Upper lobe of left lung (tissue), 6 donors: ENCODE results near the gene TAMALIN. TPM values are rescaled to one million over a fixed set of nuclear protein-coding genes. Genes with fewer than 3 reads are reported as not detected.

ENCODE experiments used
- ATAC-seq, 2 donors: fragments of 200-7000 bp; cut with Tn5 transposase; one replicate each; pipeline ENCODE4 v1.9.1; 2022; ENCODE audit warnings: mild to moderate bottlenecking in 2 of 2, moderate library complexity in 2 of 2; ENCODE audit not compliant: low FRiP score in 2 of 2
- DNase-seq, 2 donors: peaks; one replicate each; pipeline ENCODE4 v3.0.0-alpha.2; 2019 to 2020
- H3K27ac ChIP-seq, 4 donors: fragments of 200-600 bp; sonication (generic); one replicate each; pipeline ENCODE4 v1.5.1; 2016 to 2019
- H3K27me3 ChIP-seq, 4 donors: fragments of 200-600 bp; sonication (generic); one replicate each; pipeline ENCODE4 v1.5.1; 2017 to 2019
- H3K36me3 ChIP-seq, 4 donors: fragments of 200-600 bp; sonication (generic); one replicate each; pipeline ENCODE4 v1.5.1; 2016 to 2019
- H3K4me1 ChIP-seq, 4 donors: fragments of 200-600 bp; sonication (generic); one replicate each; pipeline ENCODE4 v1.5.1; 2018 to 2019
- H3K4me3 ChIP-seq, 4 donors: fragments of 200-600 bp; sonication (generic); one replicate each; pipeline ENCODE4 v1.5.1; 2017 to 2019; ENCODE audit warnings: mild to moderate bottlenecking in 2 of 4, moderate library complexity in 1 of 4
- H3K9me3 ChIP-seq, 4 donors: fragments of 200-600 bp; sonication (generic); one replicate each; pipeline ENCODE4 v1.5.1; 2018 to 2019
- EP300 ChIP-seq, 4 donors: sonication (generic); formaldehyde crosslinking; IDR thresholded peaks; one replicate each; pipeline ENCODE4 v1.5.1; 2017; ENCODE audit warnings: antibody characterized with exemption in 4 of 4, control low read depth in 2 of 4
- POLR2A ChIP-seq, 4 donors: fragments of 450-650 bp; IDR thresholded peaks; one replicate each; pipeline ENCODE4 v1.5.1; 2016 to 2017; ENCODE audit warnings: antibody characterized with exemption in 4 of 4, mild to moderate bottlenecking in 2 of 4
- POLR2AphosphoS5 ChIP-seq, 2 donors: sonication (generic); formaldehyde crosslinking; IDR thresholded peaks; one replicate each; pipeline ENCODE4 v1.5.1; 2017; ENCODE audit warnings: antibody characterized with exemption in 2 of 2
- whole genome bisulfite sequencing, 2 donors: methylation state at CpG; one replicate each; pipeline ENCODE4 v1.1.5; 2017 to 2018; 5-methylcytosine and 5-hydroxymethylcytosine counted together
- total RNA-seq, 6 donors: library from RNA; depleted of rRNA in 4 of 6; stranded (reverse); fragments of >200 nt in 4 of 6; gene quantifications; one replicate each; pipeline versions ENCODE4 v1.1.0 to v1.2.1, GENCODE V29; 2016 to 2021
- TF ChIP-seq, protein P1 (sequence below), 6 experiments: fragments of 450-650 bp in 4 of 6; fragments of 200-600 bp in 2 of 6; sonication (generic) in 2 of 6; IDR thresholded peaks; one replicate each; pipeline ENCODE4 v1.5.1; 2016 to 2019; ENCODE audit warnings: antibody characterized with exemption in 6 of 6
- donor health status: DM: no; HTN: no; CAD: no; lungs with moderate emphysema.
- donor health status: DM: no; HTN: yes; CAD: no; lungs with severe emphysema.

Gene TAMALIN
- total RNA-seq: 100 to 1,000 TPM in 2 of 6 donors, 10 to 100 TPM in 4; 52.3 to 170 (median 73.7) TPM

DNA sequence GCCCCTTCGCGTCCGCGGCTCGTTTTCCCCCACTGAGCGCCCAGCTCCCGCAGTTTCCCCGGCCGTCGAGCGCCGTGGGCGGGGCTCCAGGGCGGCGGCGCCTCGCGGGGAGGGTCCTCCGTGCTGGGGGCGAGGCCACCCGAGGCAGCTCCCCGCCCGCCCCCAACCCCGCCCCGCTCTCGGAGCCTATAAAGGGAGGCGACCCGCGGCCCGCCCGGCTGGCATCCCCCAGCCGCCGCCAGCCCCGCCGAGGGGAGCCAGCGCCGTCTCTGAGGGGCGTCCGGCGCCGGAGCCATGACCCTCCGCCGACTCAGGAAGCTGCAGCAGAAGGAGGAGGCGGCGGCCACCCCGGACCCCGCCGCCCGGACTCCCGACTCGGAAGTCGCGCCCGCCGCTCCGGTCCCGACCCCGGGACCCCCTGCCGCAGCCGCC lies at the start of gene TAMALIN:
Gene TAMALIN, plus strand, starts transcription at position 221 of the 432 bp plus-strand sequence. Its CDS starts 74 bp downstream, at position 295.
- TF ChIP-seq POLR2A (IDR thresholded peaks at IDR 0.05): peak; percentile 81 to 95 (median 92)
- peak in 1 of 4 donors; percentile 34 for TF ChIP-seq EP300 (IDR thresholded peaks at IDR 0.05)
- TF ChIP-seq, protein P1, sequence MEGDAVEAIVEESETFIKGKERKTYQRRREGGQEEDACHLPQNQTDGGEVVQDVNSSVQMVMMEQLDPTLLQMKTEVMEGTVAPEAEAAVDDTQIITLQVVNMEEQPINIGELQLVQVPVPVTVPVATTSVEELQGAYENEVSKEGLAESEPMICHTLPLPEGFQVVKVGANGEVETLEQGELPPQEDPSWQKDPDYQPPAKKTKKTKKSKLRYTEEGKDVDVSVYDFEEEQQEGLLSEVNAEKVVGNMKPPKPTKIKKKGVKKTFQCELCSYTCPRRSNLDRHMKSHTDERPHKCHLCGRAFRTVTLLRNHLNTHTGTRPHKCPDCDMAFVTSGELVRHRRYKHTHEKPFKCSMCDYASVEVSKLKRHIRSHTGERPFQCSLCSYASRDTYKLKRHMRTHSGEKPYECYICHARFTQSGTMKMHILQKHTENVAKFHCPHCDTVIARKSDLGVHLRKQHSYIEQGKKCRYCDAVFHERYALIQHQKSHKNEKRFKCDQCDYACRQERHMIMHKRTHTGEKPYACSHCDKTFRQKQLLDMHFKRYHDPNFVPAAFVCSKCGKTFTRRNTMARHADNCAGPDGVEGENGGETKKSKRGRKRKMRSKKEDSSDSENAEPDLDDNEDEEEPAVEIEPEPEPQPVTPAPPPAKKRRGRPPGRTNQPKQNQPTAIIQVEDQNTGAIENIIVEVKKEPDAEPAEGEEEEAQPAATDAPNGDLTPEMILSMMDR (IDR thresholded peaks at IDR 0.05): no peak
- TF ChIP-seq POLR2AphosphoS5 (IDR thresholded peaks at IDR 0.05): peak; percentile 93 to 96
- Histone ChIP-seq H3K36me3 (peaks cover 0 to 30% (median 11%) of the 10 kb centered on the region in 4 donors), H3K27ac (peak within 1 kb of the TSS; percentile 92 to 96 (median 94)), H3K27me3 (peaks cover 0 to 17% (median 8%) of the 10 kb centered on the region in 4 donors), H3K4me1 (peaks cover 33 to 61% (median 50%) of the 10 kb centered on the region in 4 donors), H3K4me3 (peak within 1 kb of the TSS; percentile 59 to 82 (median 70)), H3K9me3 (no peaks in the 10 kb centered on the region)
- 0% methylated on average over 48 of the region's 60 CpGs; no CpG with 5 or more reads in 1 of the 2 donors for WGBS, 2 donors
- ATAC-seq (peak; percentile 2 to 84), DNase-seq (peak; percentile 71 to 96)

DNA sequence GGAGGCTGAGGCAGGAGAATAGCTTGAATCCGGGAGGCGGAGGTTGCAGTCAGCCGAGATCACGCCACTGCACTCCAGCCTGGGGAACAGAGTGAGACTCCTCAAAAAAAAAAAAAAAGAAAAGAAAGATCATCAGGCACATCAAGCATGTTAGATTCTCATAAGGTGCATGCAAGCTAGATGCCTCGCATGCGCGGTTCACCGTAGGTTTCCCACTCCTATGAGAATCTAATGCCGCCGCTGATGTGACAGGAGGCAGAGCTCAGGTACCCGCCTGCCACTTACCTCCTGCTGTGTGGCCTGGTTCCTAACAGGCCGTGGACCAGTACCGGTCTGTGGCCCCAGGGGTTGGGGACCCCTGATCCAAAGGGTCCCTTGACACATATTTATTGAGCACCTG lies 48.2 kb upstream of the TAMALIN start:
- ATAC-seq (no peak), DNase-seq (no peak)
- Histone ChIP-seq H3K27ac (peak overlapping the region in 1 of 4 donors; percentile 62), H3K36me3 (peaks cover 0 to 12% (median 0%) of the 10 kb centered on the region in 4 donors), H3K4me1 (peaks cover 50 to 76% (median 58%) of the 10 kb centered on the region in 4 donors), H3K4me3 (no peak overlapping the region), H3K27me3 (no peaks in the 10 kb centered on the region), H3K9me3 (no peaks in the 10 kb centered on the region)
- TF ChIP-seq EP300 (IDR thresholded peaks at IDR 0.05) (no peak), POLR2A (IDR thresholded peaks at IDR 0.05) (no peak), POLR2AphosphoS5 (IDR thresholded peaks at IDR 0.05) (no peak)
- TF ChIP-seq, protein P1 (IDR thresholded peaks at IDR 0.05): no peak
- 97 to 98% methylated on average over 13 of the region's 13 CpGs for WGBS, 2 donors

DNA sequence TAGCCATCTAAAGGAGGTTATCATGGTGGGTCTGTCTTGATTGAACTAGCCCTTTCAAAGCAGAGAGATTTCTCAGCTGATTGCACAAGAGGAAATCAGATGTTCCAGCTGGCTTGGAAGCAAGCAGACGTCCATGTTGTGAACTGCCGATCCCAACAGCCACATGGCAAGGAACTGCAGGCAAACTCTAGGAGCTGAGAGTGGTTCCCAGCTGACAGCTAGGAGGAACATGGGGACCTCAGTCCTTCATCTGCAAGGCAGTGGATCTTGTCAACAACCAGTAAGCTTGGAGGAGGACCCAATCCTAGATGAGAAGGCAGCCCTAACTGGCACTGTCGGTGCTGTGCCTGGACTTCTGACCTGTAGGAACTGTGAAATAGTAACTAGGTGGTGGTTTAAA lies 47.5 kb upstream of the TAMALIN start:
- H3K9me3 ChIP-seq: no peaks in the 10 kb centered on the region
- peaks cover 0 to 12% (median 0%) of the 10 kb centered on the region in 4 donors for H3K36me3 ChIP-seq
- H3K27me3 ChIP-seq: no peaks in the 10 kb centered on the region
- H3K4me3 ChIP-seq: no peak overlapping the region
- ATAC-seq: peak in 1 of 2 donors; percentile 52
- TF ChIP-seq, protein P1 (IDR thresholded peaks at IDR 0.05): no peak
- TF ChIP-seq POLR2AphosphoS5 (IDR thresholded peaks at IDR 0.05) (no peak), EP300 (IDR thresholded peaks at IDR 0.05) (no peak), POLR2A (IDR thresholded peaks at IDR 0.05) (no peak)
- DNase-seq: no peak
- whole genome bisulfite sequencing, 2 donors: 41 to 56% methylated on average over 2 to 3 of the region's 3 CpGs
- H3K27ac ChIP-seq: peak overlapping the region in 2 of 4 donors; percentile 26 to 62
- H3K4me1 ChIP-seq: peaks cover 43 to 69% (median 52%) of the 10 kb centered on the region in 4 donors

DNA sequence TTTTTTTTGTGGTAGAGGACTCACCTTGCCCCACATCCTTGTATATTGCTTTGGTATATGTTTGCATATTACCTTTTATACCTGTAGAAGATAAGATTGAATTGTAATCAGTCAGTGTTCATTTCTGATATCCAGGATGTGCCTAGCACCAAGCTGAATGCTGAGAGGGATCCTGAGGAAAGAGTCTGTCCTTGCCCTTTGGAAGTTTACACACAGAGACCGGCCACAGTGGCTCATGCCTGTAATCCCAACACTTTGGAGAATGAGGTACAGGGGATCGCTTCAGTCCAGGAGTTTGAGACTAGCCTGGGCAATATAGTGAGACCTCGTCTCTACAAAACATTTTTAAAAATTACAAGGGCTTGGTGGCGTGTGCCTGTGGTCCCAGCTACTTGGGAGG lies 46.8 kb upstream of the TAMALIN start:
- Histone ChIP-seq H3K27me3 (no peaks in the 10 kb centered on the region), H3K9me3 (no peaks in the 10 kb centered on the region), H3K4me3 (no peak overlapping the region), H3K36me3 (peaks cover 0 to 12% (median 0%) of the 10 kb centered on the region in 4 donors), H3K27ac (peak overlapping the region in 1 of 4 donors; percentile 62), H3K4me1 (peaks cover 36 to 62% (median 47%) of the 10 kb centered on the region in 4 donors)
- DNase-seq (no peak), ATAC-seq (no peak)
- 95 to 100% methylated on average over 4 of the region's 4 CpGs for WGBS, 2 donors
- no peak for TF ChIP-seq POLR2A (IDR thresholded peaks at IDR 0.05)

DNA sequence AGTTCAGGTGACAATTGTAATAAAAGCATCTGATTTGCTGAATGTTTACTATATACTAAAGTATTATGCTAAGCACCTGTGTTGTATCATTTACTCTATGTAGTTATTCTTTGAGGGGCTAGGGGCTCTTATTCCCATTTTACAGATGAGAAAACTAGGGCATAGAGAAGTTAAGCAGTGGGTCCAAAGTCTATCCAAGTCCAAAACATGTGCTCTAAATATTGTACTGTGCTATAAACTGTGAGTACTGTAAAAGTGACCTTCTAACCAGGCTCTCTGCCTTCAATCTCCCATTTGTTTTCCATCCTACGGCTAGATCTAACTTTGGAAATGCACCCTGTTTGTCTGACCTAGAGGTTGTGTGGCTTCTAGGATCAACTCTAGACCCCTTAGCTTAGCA lies 46.3 kb upstream of the TAMALIN start:
- H3K27me3 ChIP-seq: no peaks in the 10 kb centered on the region
- WGBS, 2 donors: 85 to 92% methylated on average over 1 of the region's 1 CpG
- TF ChIP-seq POLR2AphosphoS5 (IDR thresholded peaks at IDR 0.05): no peak
- TF ChIP-seq, protein P1 (IDR thresholded peaks at IDR 0.05): no peak
- no peak for TF ChIP-seq POLR2A (IDR thresholded peaks at IDR 0.05)
- TF ChIP-seq EP300 (IDR thresholded peaks at IDR 0.05): no peak
- peaks cover 0 to 12% (median 0%) of the 10 kb centered on the region in 4 donors for H3K36me3 ChIP-seq
- H3K4me3 ChIP-seq: no peak overlapping the region
- H3K9me3 ChIP-seq: no peaks in the 10 kb centered on the region
- peaks cover 30 to 56% (median 42%) of the 10 kb centered on the region in 4 donors for H3K4me1 ChIP-seq
- H3K27ac ChIP-seq: peak overlapping the region in 1 of 4 donors; percentile 23
- ATAC-seq: no peak
- no peak for DNase-seq
